Testis (tissue), 2 donors: ENCODE results near the gene SPTBN4.
"Not testable (repeated sequence)": the region's sequence is repeated elsewhere in the genome, so short reads cannot be mapped to it uniquely, and the experiment has no call there.

ENCODE experiments used
- POLR2A ChIP-seq: fragments of 450-650 bp; IDR thresholded peaks from one replicate; pipeline ENCODE4 v1.6.1; 2017; ENCODE audit warnings: antibody characterized with exemption, mild to moderate bottlenecking, moderate library complexity
- TF ChIP-seq, protein P1 (sequence below), 3 experiments: fragments of 450-650 bp in 2 of 3; fragments of 200-600 bp in 1 of 3; sonication (generic) in 1 of 3; IDR thresholded peaks; one replicate each; pipeline ENCODE4 v1.5.1; 2016 to 2019; ENCODE audit warnings: antibody characterized with exemption in 3 of 3, mild to moderate bottlenecking in 2 of 3, moderate library complexity in 1 of 3

DNA sequence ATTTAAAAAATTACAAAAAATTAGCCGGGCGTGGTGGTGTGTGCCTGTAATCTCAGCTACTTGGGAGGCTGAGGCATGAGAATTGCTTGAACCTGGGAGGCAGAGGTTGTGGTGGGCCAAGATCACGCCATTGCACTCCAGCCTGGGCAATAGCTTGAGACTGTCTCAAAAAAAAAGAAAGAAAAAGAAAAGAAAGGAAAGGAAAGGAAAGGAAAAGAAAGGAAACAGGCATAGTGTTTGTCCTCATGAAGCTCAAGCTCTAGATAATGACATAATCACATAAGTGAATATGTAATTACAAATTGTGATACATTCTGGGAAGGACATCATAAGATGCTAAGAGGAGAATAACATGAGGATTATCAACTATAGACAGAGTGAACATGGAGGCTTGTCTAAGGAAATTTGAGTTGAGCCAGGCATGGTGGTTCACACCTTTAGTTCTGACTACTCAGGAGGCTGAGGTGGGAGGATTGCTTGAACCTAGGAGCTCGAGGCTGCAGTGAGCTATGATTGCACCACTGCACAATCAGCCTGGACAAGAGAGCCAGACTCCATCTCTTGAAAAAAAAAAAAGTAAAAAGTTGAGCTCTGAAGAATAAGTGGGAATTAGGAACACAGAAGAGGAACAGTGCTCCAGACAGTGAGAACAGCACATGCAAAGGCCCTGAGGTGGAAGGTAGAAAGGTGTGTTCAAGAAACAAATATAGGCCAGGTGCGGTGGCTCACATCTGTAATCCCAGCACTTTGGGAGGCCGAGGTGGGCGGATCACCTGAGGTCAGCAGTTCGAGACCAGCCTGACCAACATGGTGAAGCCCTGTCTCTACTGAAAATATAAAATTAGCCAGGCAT lies 34.1 kb downstream of the SPTBN4 start:
- not testable (repeated sequence) for TF ChIP-seq POLR2A
- TF ChIP-seq, protein P1, sequence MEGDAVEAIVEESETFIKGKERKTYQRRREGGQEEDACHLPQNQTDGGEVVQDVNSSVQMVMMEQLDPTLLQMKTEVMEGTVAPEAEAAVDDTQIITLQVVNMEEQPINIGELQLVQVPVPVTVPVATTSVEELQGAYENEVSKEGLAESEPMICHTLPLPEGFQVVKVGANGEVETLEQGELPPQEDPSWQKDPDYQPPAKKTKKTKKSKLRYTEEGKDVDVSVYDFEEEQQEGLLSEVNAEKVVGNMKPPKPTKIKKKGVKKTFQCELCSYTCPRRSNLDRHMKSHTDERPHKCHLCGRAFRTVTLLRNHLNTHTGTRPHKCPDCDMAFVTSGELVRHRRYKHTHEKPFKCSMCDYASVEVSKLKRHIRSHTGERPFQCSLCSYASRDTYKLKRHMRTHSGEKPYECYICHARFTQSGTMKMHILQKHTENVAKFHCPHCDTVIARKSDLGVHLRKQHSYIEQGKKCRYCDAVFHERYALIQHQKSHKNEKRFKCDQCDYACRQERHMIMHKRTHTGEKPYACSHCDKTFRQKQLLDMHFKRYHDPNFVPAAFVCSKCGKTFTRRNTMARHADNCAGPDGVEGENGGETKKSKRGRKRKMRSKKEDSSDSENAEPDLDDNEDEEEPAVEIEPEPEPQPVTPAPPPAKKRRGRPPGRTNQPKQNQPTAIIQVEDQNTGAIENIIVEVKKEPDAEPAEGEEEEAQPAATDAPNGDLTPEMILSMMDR (IDR thresholded peaks at IDR 0.05), result not testable (repeated sequence)
